HCT116 (cell line): ENCODE results near the gene SEMA3B. TPM values are rescaled to one million over a fixed set of nuclear protein-coding genes. Genes with fewer than 3 reads are reported as not detected.

Source experiments
- ATAC-seq: fragments of 200-7000 bp; cut with Tn5 transposase; 2 replicates; pipeline ENCODE4 v1.9.1; 2020; ENCODE audit warnings: mild to moderate bottlenecking, moderate library complexity
- BruUV-seq: library from RNA; stranded (reverse); fragments of 400-500 nt; replicated peaks from 2 replicates; lab custom pipeline; 2021; lab: Mats Ljungman, UMichigan
- CTCF ChIA-PET: fragments of 300-600 bp; sonication (Branson Sonifier 250); formaldehyde crosslinking; loops from one replicate; lab custom pipeline; 2021; ENCODE audit warnings: antibody characterized with exemption; lab: Charles Lee
- POLR2A ChIA-PET: fragments of 300-600, 350-600 bp; sonication (Branson Sonifier 250); formaldehyde crosslinking; loops from one replicate; lab custom pipeline; 2021; ENCODE audit warnings: antibody characterized with exemption; lab: Charles Lee
- RAD21 ChIA-PET, 2 experiments: fragments of 300-600 bp; sonication (Branson Sonifier 250); formaldehyde crosslinking; loops; one replicate each; lab custom pipeline; 2023; ENCODE audit warnings: low total read pairs in 2 of 2; ENCODE audit not compliant: uncharacterized antibody in 2 of 2, unreplicated experiment in 2 of 2, low non-redundant PET in 1 of 2; lab: Charles Lee
- DNase-seq: peaks from one replicate; pipeline ENCODE4 v3.0.0-alpha.2; 2010; ENCODE audit warnings: low read depth, low spot score
- H2AFZ ChIP-seq: fragments of 200-600 bp; shearing (Covaris generic), sonication (generic); 2 replicates; pipeline ENCODE4 v1.6.1; 2017; ENCODE audit warnings: low read depth, mixed run types, mixed read lengths, antibody characterized with exemption, low read length; ENCODE audit not compliant: poor library complexity, severe bottlenecking
- H3K27ac ChIP-seq: 2 replicates; pipeline ENCODE4 v1.5.1; 2012; ENCODE audit warnings: low read depth, low read length
- H3K27me3 ChIP-seq: fragments of 200-600 bp; sonication (generic); 2 replicates; pipeline ENCODE4 v1.6.1; 2016; ENCODE audit warnings: mixed run types, low read length, mixed read lengths; ENCODE audit not compliant: insufficient read depth
- H3K36me3 ChIP-seq, 2 experiments: fragments of 200-500 bp in 1 of 2; fragments of 200-600 bp in 1 of 2; sonication (Bioruptor generic) in 1 of 2; sonication (generic) in 1 of 2; 2 replicates each; pipeline versions ENCODE4 v1.5.1 to v1.6.1; 2014 to 2016; ENCODE audit warnings: low read length in 2 of 2, inconsistent platforms in 1 of 2, mixed read lengths in 1 of 2, mixed run types in 1 of 2; ENCODE audit not compliant: insufficient read depth in 2 of 2, control insufficient read depth in 1 of 2
- H3K4me1 ChIP-seq, 2 experiments: fragments of 200-600 bp in 1 of 2; sonication (generic) in 1 of 2; 2 replicates each; pipeline versions ENCODE4 v1.5.1 to v1.6.1; 2012 to 2017; ENCODE audit warnings: low read length in 2 of 2, inconsistent platforms in 1 of 2, mild to moderate bottlenecking in 1 of 2, mixed read lengths in 1 of 2, mixed run types in 1 of 2, moderate library complexity in 1 of 2; ENCODE audit not compliant: insufficient read depth in 2 of 2, control insufficient read depth in 1 of 2
- H3K4me2 ChIP-seq: fragments of 200-600 bp; sonication (generic); 2 replicates; pipeline ENCODE4 v1.6.1; 2017; ENCODE audit warnings: mixed run types, low read length, mixed read lengths
- H3K4me3 ChIP-seq, 2 experiments: fragments of 200-600 bp in 1 of 2; sonication (generic) in 1 of 2; replicated peaks in 1 of 2; 2 replicates each; pipeline ENCODE4 v1.5.1; 2011 to 2016; ENCODE audit warnings: low read length in 2 of 2, control low read depth in 1 of 2, low read depth in 1 of 2, mild to moderate bottlenecking in 1 of 2, mixed read lengths in 1 of 2, mixed run types in 1 of 2
- H3K79me2 ChIP-seq: fragments of 200-600 bp; sonication (generic); 2 replicates; pipeline ENCODE4 v1.6.1; 2017; ENCODE audit warnings: mild to moderate bottlenecking, mixed run types, low read length, moderate library complexity, mixed read lengths; ENCODE audit not compliant: insufficient read depth
- H3K9ac ChIP-seq: fragments of 200-600 bp; sonication (generic); 2 replicates; pipeline ENCODE4 v1.6.1; 2016; ENCODE audit warnings: low read length, mixed read lengths
- H3K9me2 ChIP-seq: fragments of 200-600 bp; sonication (generic), shearing (Covaris generic); 2 replicates; pipeline ENCODE4 v1.6.1; 2017; ENCODE audit warnings: mixed run types, mild to moderate bottlenecking, moderate library complexity; ENCODE audit not compliant: insufficient read depth
- H3K9me3 ChIP-seq, 2 experiments: fragments of 200-500 bp in 1 of 2; fragments of 200-600 bp in 1 of 2; sonication (Bioruptor generic) in 1 of 2; sonication (generic) in 1 of 2; 2 replicates each; pipeline ENCODE4 v1.6.1; 2014 to 2017; ENCODE audit warnings: low read length in 2 of 2, mixed read lengths in 2 of 2, inconsistent platforms in 1 of 2, low read depth in 1 of 2, mild to moderate bottlenecking in 1 of 2, mixed run types in 1 of 2, moderate library complexity in 1 of 2; ENCODE audit not compliant: control insufficient read depth in 1 of 2, insufficient read depth in 1 of 2
- H4K20me1 ChIP-seq: fragments of 200-600 bp; sonication (generic), shearing (Covaris generic); 2 replicates; pipeline ENCODE4 v1.6.1; 2017; ENCODE audit warnings: mixed run types, mild to moderate bottlenecking, moderate library complexity; ENCODE audit not compliant: insufficient read depth
- ATF3 ChIP-seq: IDR thresholded peaks from 2 replicates; pipeline ENCODE4 v1.6.1; 2012
- CBX3 ChIP-seq: IDR thresholded peaks from 2 replicates; pipeline ENCODE4 v1.6.1; 2012; ENCODE audit warnings: low read depth
- CEBPB ChIP-seq: IDR thresholded peaks from 2 replicates; pipeline ENCODE4 v1.6.1; 2012; ENCODE audit warnings: low read depth
- CTCF ChIP-seq, 3 experiments: fragments of 200-600 bp in 1 of 3; sonication (generic) in 1 of 3; IDR thresholded peaks in 2 of 3; conservative IDR thresholded peaks in 1 of 3; 2 replicates each; pipeline ENCODE4 v1.5.1; 2012 to 2017; ENCODE audit warnings: low read depth in 2 of 3, low read length in 2 of 3, antibody characterized with exemption in 1 of 3, borderline replicate concordance in 1 of 3, control low read depth in 1 of 3, mild to moderate bottlenecking in 1 of 3, mixed read lengths in 1 of 3, mixed run types in 1 of 3, moderate library complexity in 1 of 3; ENCODE audit not compliant: insufficient read depth in 1 of 3
- EZH2 ChIP-seq: fragments of 200-600 bp; sonication (generic); IDR thresholded peaks from 2 replicates; pipeline ENCODE4 v1.6.1; 2017; ENCODE audit warnings: antibody characterized with exemption, mixed run types
- EZH2phosphoT487 ChIP-seq: fragments of 200-600 bp; IDR thresholded peaks from 2 replicates; pipeline ENCODE4 v1.6.1; 2018; ENCODE audit warnings: antibody characterized with exemption, borderline replicate concordance
- FOSL1 ChIP-seq: IDR thresholded peaks from 2 replicates; pipeline ENCODE4 v1.6.1; 2012; ENCODE audit warnings: low read depth
- JUND ChIP-seq: IDR thresholded peaks from 2 replicates; pipeline ENCODE4 v1.6.1; 2012
- MAX ChIP-seq: IDR thresholded peaks from 2 replicates; pipeline ENCODE4 v1.6.1; 2012
- POLR2AphosphoS5 ChIP-seq: IDR thresholded peaks from 2 replicates; pipeline ENCODE4 v1.6.1; 2011; ENCODE audit warnings: mild to moderate bottlenecking, low read depth, low read length, moderate library complexity
- RAD21 ChIP-seq: IDR thresholded peaks from 2 replicates; pipeline ENCODE4 v1.6.1; 2012; ENCODE audit warnings: low read depth, mild to moderate bottlenecking
- SIN3A ChIP-seq: IDR thresholded peaks from 2 replicates; pipeline ENCODE4 v1.6.1; 2012; ENCODE audit warnings: low read depth
- SRF ChIP-seq: IDR thresholded peaks from 2 replicates; pipeline ENCODE4 v1.6.1; 2012; ENCODE audit warnings: low read depth
- TCF7L2 ChIP-seq: IDR thresholded peaks from 2 replicates; pipeline ENCODE4 v1.7.0; 2011; ENCODE audit warnings: borderline replicate concordance, inconsistent platforms; ENCODE audit not compliant: insufficient read depth, insufficient read length; ENCODE audit errors: extremely low read depth
- YY1 ChIP-seq: IDR thresholded peaks from 2 replicates; pipeline ENCODE4 v1.6.1; 2011; ENCODE audit warnings: low read length, low read depth, moderate library complexity, mild to moderate bottlenecking; ENCODE audit not compliant: insufficient replicate concordance; ENCODE audit errors: extremely low read depth
- ZFX ChIP-seq: fragments of 450-650 bp; IDR thresholded peaks from 2 replicates; pipeline ENCODE4 v1.6.1; 2017
- intact Hi-C: fragments of 100-400 bp; cut with micrococcal nuclease; formaldehyde crosslinking; loops from 2 replicates; pipeline ENCODE4 v1.10.0; 2022
- total RNA-seq: library from RNA; stranded (reverse); gene quantifications from one replicate; pipeline ENCODE4 v1.2.1, GENCODE V29; 2021; ENCODE audit not compliant: unreplicated experiment

The SEMA3B gene
- total RNA-seq, 1 experiment from 2014 or later = 46.2 TPM

GRCh38 chr3:50322386-50323091 lies 53.6 kb downstream of the SEMA3B start, which contains the start of gene HYAL2:
TSS of gene HYAL2 (minus strand) at chr3:50322745. CDS start at chr3:50320489, 2,256 bp downstream.
- no peaks in the 10 kb centered on the region for H3K9me3 ChIP-seq
- BruUV-seq = no TSS peak
- H3K9me2 ChIP-seq = no peaks in the 10 kb centered on the region
- no peak within 1 kb of the TSS for H2AFZ ChIP-seq
- ChIA-PET RAD21 (interaction anchor here in 1 of 2 experiments (1.5 kb wide), 1 partner anchor 23 kb away, joined by 4 read pairs; the partner anchor contains the start of genes HYAL3 and NAA80), CTCF (interaction anchor here (0.8 to 1.2 kb wide), 2 partner anchors 15 to 45 kb away, joined by 3 to 11 read pairs; no protein-coding TSS in a partner anchor), POLR2A (interaction anchor here (1.1 to 1.3 kb wide), 2 partner anchors 14 to 23 kb away, joined by 3 to 4 read pairs; partner anchors contain the start of genes HYAL3 and NAA80)
- H3K9ac ChIP-seq = peak within 1 kb of the TSS; percentile 88
- DNase-seq (no peak), ATAC-seq (no peak)
- H3K27ac ChIP-seq = peak within 1 kb of the TSS; percentile 93
- peaks cover 9 to 29% of the 10 kb centered on the region in 2 experiments; a peak in 2 of 4 replicates for H3K36me3 ChIP-seq
- peaks cover 58% of the 10 kb centered on the region for H3K79me2 ChIP-seq
- peak within 1 kb of the TSS; percentile 92 for H3K4me2 ChIP-seq
- H3K4me3 ChIP-seq = peak within 1 kb of the TSS; percentile 64 to 92
- intact Hi-C loops = no loop called here
- TF ChIP-seq POLR2AphosphoS5 (no peak), CBX3 (no peak), SIN3A (no peak), EZH2 (no peak), CTCF (IDR thresholded peaks at IDR 0.05 in 2 of 3, conservative IDR thresholded peaks at IDR 0.05 in 1 of 3; ENCODE audit: borderline replicate concordance in 1 of 3, insufficient read depth in 1 of 3, low read depth in 2 of 3, low read length in 2 of 3) (no peak), EZH2phosphoT487 (no peak), ZFX (no peak), TCF7L2 (no peak), CEBPB (no peak), RAD21 (no peak), FOSL1 (no peak), ATF3 (no peak), JUND (no peak), SRF (no peak), YY1 (no peak), MAX (no peak)
- TF ChIP-seq, all 23 proteins: peak for 0
- no peaks in the 10 kb centered on the region for H4K20me1 ChIP-seq
- H3K4me1 ChIP-seq = peaks cover 48 to 73% of the 10 kb centered on the region in 2 experiments
- H3K27me3 ChIP-seq = no peaks in the 10 kb centered on the region
